Thyroid gland (tissue), 4 donors: Measurements from ENCODE around the gene SIL1. TPM values are rescaled to one million over a fixed set of nuclear protein-coding genes. Genes with fewer than 3 reads are reported as not detected.

Source experiments
- DNase-seq, 2 donors: peaks; one replicate each; pipeline ENCODE4 v3.0.0-alpha.2; 2019
- H3K27ac ChIP-seq, 3 donors: fragments of 200-600 bp; sonication (generic); 1 replicate in 2 of 3; 2 replicates in 1 of 3; pipeline ENCODE4 v1.5.1; 2016 to 2019; ENCODE audit warnings: mild to moderate bottlenecking in 1 of 3, moderate library complexity in 1 of 3
- H3K27me3 ChIP-seq: fragments of 200-600 bp; sonication (generic); one replicate; pipeline ENCODE4 v1.5.1; 2019
- H3K36me3 ChIP-seq, 2 donors: fragments of 200-600 bp; sonication (generic); one replicate each; pipeline ENCODE4 v1.5.1; 2016 to 2019
- H3K4me1 ChIP-seq, 2 donors: fragments of 200-600 bp; sonication (generic); one replicate each; pipeline ENCODE4 v1.5.1; 2017 to 2019
- H3K4me3 ChIP-seq, 3 donors: fragments of 200-600 bp; sonication (generic); replicated peaks in 1 of 3; 1 replicate in 2 of 3; 2 replicates in 1 of 3; pipeline ENCODE4 v1.5.1; 2016; ENCODE audit warnings: mild to moderate bottlenecking in 1 of 3
- H3K9me3 ChIP-seq: fragments of 200-600 bp; sonication (generic); one replicate; pipeline ENCODE4 v1.5.1; 2017
- POLR2A ChIP-seq, 2 donors: fragments of 450-650 bp; IDR thresholded peaks; one replicate each; pipeline ENCODE4 v1.6.1; 2017; ENCODE audit warnings: antibody characterized with exemption in 2 of 2, mild to moderate bottlenecking in 2 of 2, moderate library complexity in 1 of 2
- WGBS, 2 donors: methylation state at CpG; one replicate each; pipeline ENCODE4 v1.1.5; 2017; 5-methylcytosine and 5-hydroxymethylcytosine counted together
- intact Hi-C: fragments of 100-400 bp; cut with DNase I; formaldehyde crosslinking; loops from one replicate; pipeline ENCODE4 v1.15.1; 2023
- total RNA-seq, 4 donors: library from RNA; depleted of rRNA; stranded (reverse); fragments of >200 nt; gene quantifications; one replicate each; pipeline ENCODE4 v1.2.3, GENCODE V29; 2016
- TF ChIP-seq, protein P1 (sequence below), 6 experiments: fragments of 200-600 bp in 3 of 6; fragments of 450-650 bp in 3 of 6; sonication (generic) in 3 of 6; IDR thresholded peaks; one replicate each; pipeline ENCODE4 v1.5.1; 2016 to 2019; ENCODE audit warnings: antibody characterized with exemption in 6 of 6, mild to moderate bottlenecking in 2 of 6, inconsistent platforms in 1 of 6, moderate library complexity in 1 of 6

Gene SIL1
- total RNA-seq, 4 donors from 2014 or later, result 57.5 to 103 (median 81.7) TPM

DNA sequence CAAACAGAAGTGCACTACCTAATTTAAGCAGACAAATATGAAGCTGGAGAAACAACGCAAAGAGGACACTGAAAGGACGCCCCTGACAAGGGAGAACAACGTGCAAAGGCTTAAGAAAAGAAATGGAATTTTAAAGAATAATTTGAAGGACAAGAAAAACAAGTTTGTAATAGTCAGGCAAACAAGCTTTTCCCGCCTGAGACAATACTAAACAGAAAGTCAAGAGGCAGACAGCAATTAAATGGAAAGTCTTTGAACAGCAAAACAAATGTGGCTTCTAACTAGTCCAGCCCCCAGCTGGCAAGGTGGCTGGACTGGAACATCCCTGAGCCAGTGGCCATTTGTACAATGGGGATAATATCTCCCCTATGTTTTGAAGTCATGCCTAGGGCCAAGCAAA lies 63.3 kb downstream of the SIL1 start:
- 66 to 72% methylated on average over 4 of the region's 4 CpGs for WGBS, 2 donors
- Histone ChIP-seq H3K27me3 (no peaks in the 10 kb centered on the region), H3K27ac (peak overlapping the region in 2 of 3 donors; percentile 25 to 45), H3K36me3 (no peaks in the 10 kb centered on the region), H3K9me3 (no peaks in the 10 kb centered on the region), H3K4me1 (peaks cover 54 to 79% of the 10 kb centered on the region in 2 donors), H3K4me3 (no peak overlapping the region)
- DNase-seq, result no peak
- TF ChIP-seq POLR2A (IDR thresholded peaks at IDR 0.05), result no peak
- TF ChIP-seq, protein P1, sequence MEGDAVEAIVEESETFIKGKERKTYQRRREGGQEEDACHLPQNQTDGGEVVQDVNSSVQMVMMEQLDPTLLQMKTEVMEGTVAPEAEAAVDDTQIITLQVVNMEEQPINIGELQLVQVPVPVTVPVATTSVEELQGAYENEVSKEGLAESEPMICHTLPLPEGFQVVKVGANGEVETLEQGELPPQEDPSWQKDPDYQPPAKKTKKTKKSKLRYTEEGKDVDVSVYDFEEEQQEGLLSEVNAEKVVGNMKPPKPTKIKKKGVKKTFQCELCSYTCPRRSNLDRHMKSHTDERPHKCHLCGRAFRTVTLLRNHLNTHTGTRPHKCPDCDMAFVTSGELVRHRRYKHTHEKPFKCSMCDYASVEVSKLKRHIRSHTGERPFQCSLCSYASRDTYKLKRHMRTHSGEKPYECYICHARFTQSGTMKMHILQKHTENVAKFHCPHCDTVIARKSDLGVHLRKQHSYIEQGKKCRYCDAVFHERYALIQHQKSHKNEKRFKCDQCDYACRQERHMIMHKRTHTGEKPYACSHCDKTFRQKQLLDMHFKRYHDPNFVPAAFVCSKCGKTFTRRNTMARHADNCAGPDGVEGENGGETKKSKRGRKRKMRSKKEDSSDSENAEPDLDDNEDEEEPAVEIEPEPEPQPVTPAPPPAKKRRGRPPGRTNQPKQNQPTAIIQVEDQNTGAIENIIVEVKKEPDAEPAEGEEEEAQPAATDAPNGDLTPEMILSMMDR (IDR thresholded peaks at IDR 0.05), result no peak
- intact Hi-C loops, result no loop called here

DNA sequence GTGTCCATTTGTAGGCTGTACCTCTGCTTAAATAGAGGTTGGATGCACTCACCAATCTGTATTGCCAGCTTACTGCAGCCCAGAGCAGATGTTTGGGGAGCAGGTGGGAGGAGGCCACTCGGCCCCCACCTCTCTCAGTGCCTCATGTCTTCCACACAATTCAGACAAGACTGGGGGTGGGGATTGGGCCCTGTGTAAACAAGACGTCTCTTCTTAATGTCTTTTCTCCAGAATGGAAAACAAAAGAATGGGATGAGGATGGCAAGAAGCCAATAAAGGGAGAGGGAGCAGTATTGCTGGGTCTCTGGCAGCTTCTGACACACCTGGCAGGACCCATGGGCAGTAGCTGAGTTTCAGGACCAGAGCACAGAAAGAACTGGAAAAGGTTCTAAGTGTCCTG lies 64.9 kb downstream of the SIL1 start:
- H3K27me3 ChIP-seq, result no peaks in the 10 kb centered on the region
- no peaks in the 10 kb centered on the region for H3K9me3 ChIP-seq
- H3K4me1 ChIP-seq, result peaks cover 44 to 63% of the 10 kb centered on the region in 2 donors
- no peak for DNase-seq
- TF ChIP-seq, protein P1 (IDR thresholded peaks at IDR 0.05), result no peak
- no peak for TF ChIP-seq POLR2A (IDR thresholded peaks at IDR 0.05)
- WGBS, 2 donors, result 55 to 61% methylated on average over 2 of the region's 2 CpGs
- H3K36me3 ChIP-seq, result no peaks in the 10 kb centered on the region
- H3K4me3 ChIP-seq, result no peak overlapping the region
- peak overlapping the region; percentile 81 to 91 (median 90) for H3K27ac ChIP-seq
- intact Hi-C loops, result no loop called here

DNA sequence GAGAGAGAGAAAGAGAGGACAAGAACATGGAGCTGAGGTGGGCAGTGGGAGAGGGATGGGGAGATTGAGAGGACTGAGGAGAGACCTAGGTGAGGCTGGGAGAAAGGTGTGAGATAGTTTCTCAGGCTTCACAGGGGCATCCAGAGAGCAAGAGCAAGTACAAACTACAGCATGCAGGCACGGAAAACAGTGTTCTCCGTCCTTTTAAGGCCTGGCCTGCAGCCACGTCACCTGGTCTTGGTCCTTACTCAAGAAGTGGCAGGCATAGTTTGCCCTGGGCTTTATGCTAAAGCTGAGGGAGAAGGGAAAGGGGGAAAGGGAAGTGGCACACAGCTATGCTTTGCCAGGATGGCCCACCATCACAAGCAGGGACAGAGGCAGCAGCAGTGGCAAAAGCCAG lies 65.7 kb downstream of the SIL1 start:
- H3K9me3 ChIP-seq, result no peaks in the 10 kb centered on the region
- H3K4me3 ChIP-seq, result no peak overlapping the region
- H3K27ac ChIP-seq, result peak overlapping the region; percentile 81 to 91 (median 90)
- TF ChIP-seq, protein P1 (IDR thresholded peaks at IDR 0.05), result no peak
- no peak for TF ChIP-seq POLR2A (IDR thresholded peaks at IDR 0.05)
- no peaks in the 10 kb centered on the region for H3K27me3 ChIP-seq
- H3K36me3 ChIP-seq, result no peaks in the 10 kb centered on the region
- intact Hi-C loops, result no loop called here
- peaks cover 40 to 57% of the 10 kb centered on the region in 2 donors for H3K4me1 ChIP-seq
- WGBS, 2 donors, result 40% methylated on average over 3 of the region's 3 CpGs
- peak; percentile 84 to 85 for DNase-seq

DNA sequence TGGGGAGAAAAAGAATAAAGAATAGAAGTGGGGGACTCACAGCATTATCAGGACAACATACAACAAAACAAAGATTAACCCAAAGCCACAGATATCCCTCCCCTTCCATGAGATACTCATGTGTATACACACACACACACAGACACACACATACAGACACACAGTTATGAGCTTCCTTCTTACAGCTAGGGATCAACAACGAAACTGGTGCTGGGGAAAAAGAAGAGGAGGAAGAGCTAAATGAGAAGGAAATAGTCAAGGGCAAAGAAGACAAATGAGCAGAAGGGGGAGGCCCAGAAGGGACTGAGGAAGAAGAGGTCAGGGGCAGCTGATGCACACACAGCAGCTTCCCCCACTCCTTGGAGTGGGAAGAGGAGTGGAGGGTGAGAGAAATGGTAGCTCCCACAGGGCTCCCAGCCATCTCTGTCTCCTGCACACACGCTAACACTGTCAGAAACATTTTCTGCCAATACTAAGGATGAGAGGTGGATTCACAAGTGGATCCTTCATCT lies 66.2 kb downstream of the SIL1 start:
- Histone ChIP-seq H3K27ac (peak overlapping the region; percentile 81 to 91 (median 90)), H3K9me3 (no peaks in the 10 kb centered on the region), H3K4me3 (no peak overlapping the region), H3K27me3 (no peaks in the 10 kb centered on the region), H3K36me3 (no peaks in the 10 kb centered on the region), H3K4me1 (peaks cover 40 to 57% of the 10 kb centered on the region in 2 donors)
- DNase-seq, result no peak
- TF ChIP-seq POLR2A (IDR thresholded peaks at IDR 0.05), result no peak
- TF ChIP-seq, protein P1 (IDR thresholded peaks at IDR 0.05), result no peak
- intact Hi-C loops, result no loop called here
- 30 to 43% methylated on average over 2 of the region's 2 CpGs for WGBS, 2 donors

DNA sequence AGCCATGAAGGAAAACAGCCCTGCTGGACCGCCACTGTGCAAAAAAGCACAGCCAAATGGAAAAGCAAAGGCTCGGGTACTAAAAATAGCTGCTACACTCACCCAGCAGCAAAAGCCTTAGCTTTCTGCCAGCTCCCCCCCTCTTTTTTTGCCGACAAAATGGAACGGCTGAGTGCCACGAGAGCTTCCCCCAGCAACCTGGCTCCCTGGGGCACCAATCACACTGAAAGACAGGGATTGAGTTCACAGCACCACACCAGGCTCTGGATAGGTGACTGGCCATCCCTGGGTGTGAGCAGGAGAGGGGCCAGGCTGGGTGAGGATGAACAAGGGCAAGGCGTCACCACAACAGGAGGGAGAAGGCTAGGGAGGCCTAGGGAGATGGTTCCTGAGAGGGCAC lies 66.7 kb downstream of the SIL1 start:
- 17 to 19% methylated on average over 6 of the region's 6 CpGs for WGBS, 2 donors
- H3K4me1 ChIP-seq, result peaks cover 40 to 57% of the 10 kb centered on the region in 2 donors
- peak overlapping the region; percentile 81 to 91 (median 90) for H3K27ac ChIP-seq
- DNase-seq, result peak; percentile 83 to 88
- peak in 1 of 2 donors; percentile 35 for TF ChIP-seq POLR2A (IDR thresholded peaks at IDR 0.05)
- TF ChIP-seq, protein P1 (IDR thresholded peaks at IDR 0.05), result no peak
- no peaks in the 10 kb centered on the region for H3K9me3 ChIP-seq
- H3K4me3 ChIP-seq, result no peak overlapping the region
- no peaks in the 10 kb centered on the region for H3K27me3 ChIP-seq
- intact Hi-C loops, result no loop called here
- H3K36me3 ChIP-seq, result no peaks in the 10 kb centered on the region
